Glomerular endothelial cell (primary cell): ENCODE data around the gene GOLGA6L2. TPM values are rescaled to one million over a fixed set of nuclear protein-coding genes. Genes with fewer than 3 reads are reported as not detected.

Experiments
- DNase-seq: peaks from one replicate; pipeline ENCODE4 v3.0.0-alpha.2; 2011; ENCODE audit warnings: low read depth, low spot score; ENCODE audit errors: extremely low read depth
- total RNA-seq: library from RNA; depleted of rRNA; stranded (reverse); fragments of >200 nt; gene quantifications from 2 replicates; pipeline ENCODE4 v1.2.3, GENCODE V29; 2015

The GOLGA6L2 gene
- total RNA-seq, 1 donor from 2014 or later: not detected

- no peak for DNase-seq
These were observed 51.2 kb downstream of the GOLGA6L2 start for GRCh38 chr15:23395832-23396231.

- DNase-seq: no peak
These were observed 51.9 kb downstream of the GOLGA6L2 start for GRCh38 chr15:23395030-23395692.

Other genes starting within 250 kb of the GOLGA6L2 start
- gene GOLGA6L26, start 113.0 kb downstream of the GOLGA6L2 start, total RNA-seq: not detected in 2 replicates
- 0.05 and 0.06 TPM in 2 replicates for gene GOLGA8S, start 92.5 kb downstream of the GOLGA6L2 start, total RNA-seq
- gene MKRN3, start 118.4 kb upstream of the GOLGA6L2 start, total RNA-seq: 0.41 and 0.58 TPM in 2 replicates
- 0.12 and 0.39 TPM in 2 replicates for gene MAGEL2, start 200.6 kb upstream of the GOLGA6L2 start, total RNA-seq
- gene NDN, start 240.1 kb upstream of the GOLGA6L2 start, total RNA-seq: 47.8 and 63.3 TPM in 2 replicates